Measurements from ENCODE around the gene TOMM40. TPM values are rescaled to one million over a fixed set of nuclear protein-coding genes. Genes with fewer than 3 reads are reported as not detected.
A peak's percentile ranks its signal among the peaks of the same experiment; 100 is the strongest.

Gene TOMM40
- total and polyA plus RNA-seq, 2 of the 13 experiments (the other 11 are each of a cell fraction or from before 2014, with no cell fraction given) = 72.0 to 110 TPM

GRCh38 chr19:44900328-44901244, 9.5 kb downstream of the TOMM40 start (continued):
- TF ChIP-seq RAD51 (IDR thresholded peaks at IDR 0.05; ENCODE audit: borderline replicate concordance) (no peak), AKAP8 (CRISPR knock-in tag; IDR thresholded peaks at IDR 0.05) (no peak), ATF7 (IDR thresholded peaks at IDR 0.05) (no peak), ATF7 (CRISPR knock-in tag; IDR thresholded peaks at IDR 0.05) (no peak), ZNF766 (CRISPR knock-in tag; IDR thresholded peaks at IDR 0.05; ENCODE audit: borderline replicate concordance) (no peak), AGO2 (optimal IDR thresholded peaks at IDR 0.05; ENCODE audit: low read depth, low read length) (peak; percentile 45), ZNF878 (CRISPR knock-in tag; IDR thresholded peaks at IDR 0.05) (no peak), POLR2A (IDR thresholded peaks at IDR 0.05; ENCODE audit: insufficient read depth in 1 of 2, low read depth in 2 of 2, low read length in 2 of 2) (peak in 1 of 2 experiments; percentile 22; a peak in 1 of 4 replicates), ATF1 (CRISPR knock-in tag; IDR thresholded peaks at IDR 0.05) (no peak), GTF2F1 (IDR thresholded peaks at IDR 0.05; ENCODE audit: low read length) (no peak), MIER3 (CRISPR knock-in tag; IDR thresholded peaks at IDR 0.05; ENCODE audit: borderline replicate concordance) (no peak), CSRNP2 (CRISPR knock-in tag; conservative IDR thresholded peaks at IDR 0.05; ENCODE audit: low read depth) (no peak), ZBTB20 (CRISPR knock-in tag; IDR thresholded peaks at IDR 0.05; ENCODE audit: borderline replicate concordance, low read depth) (no peak), FOXM1 (CRISPR knock-in tag; IDR thresholded peaks at IDR 0.05) (no peak), ZNF282 (IDR thresholded peaks at IDR 0.05; ENCODE audit: partially characterized antibody) (no peak)

Data from HepG2 (cell line).